Suprapubic skin (tissue), 4 donors: ENCODE results near the gene CDK5RAP1.

Experiments
- EP300 ChIP-seq: sonication (generic); formaldehyde crosslinking; IDR thresholded peaks from one replicate; pipeline ENCODE4 v1.6.1; 2017; ENCODE audit warnings: antibody characterized with exemption
- POLR2A ChIP-seq, 2 donors: fragments of 450-650 bp; IDR thresholded peaks; one replicate each; pipeline ENCODE4 v1.6.1; 2017; ENCODE audit warnings: antibody characterized with exemption in 2 of 2, mild to moderate bottlenecking in 2 of 2, moderate library complexity in 2 of 2
- POLR2AphosphoS5 ChIP-seq, 3 donors: sonication (generic); formaldehyde crosslinking; IDR thresholded peaks; one replicate each; pipeline ENCODE4 v1.6.1; 2017; ENCODE audit warnings: antibody characterized with exemption in 3 of 3
- TF ChIP-seq, protein P1 (sequence below), 2 donors: fragments of 200-600 bp in 1 of 2; fragments of 450-650 bp in 1 of 2; sonication (generic) in 1 of 2; IDR thresholded peaks; one replicate each; pipeline ENCODE4 v1.5.1; 2016 to 2019; ENCODE audit warnings: antibody characterized with exemption in 2 of 2, mild to moderate bottlenecking in 1 of 2, moderate library complexity in 1 of 2

- TF ChIP-seq, protein P1, sequence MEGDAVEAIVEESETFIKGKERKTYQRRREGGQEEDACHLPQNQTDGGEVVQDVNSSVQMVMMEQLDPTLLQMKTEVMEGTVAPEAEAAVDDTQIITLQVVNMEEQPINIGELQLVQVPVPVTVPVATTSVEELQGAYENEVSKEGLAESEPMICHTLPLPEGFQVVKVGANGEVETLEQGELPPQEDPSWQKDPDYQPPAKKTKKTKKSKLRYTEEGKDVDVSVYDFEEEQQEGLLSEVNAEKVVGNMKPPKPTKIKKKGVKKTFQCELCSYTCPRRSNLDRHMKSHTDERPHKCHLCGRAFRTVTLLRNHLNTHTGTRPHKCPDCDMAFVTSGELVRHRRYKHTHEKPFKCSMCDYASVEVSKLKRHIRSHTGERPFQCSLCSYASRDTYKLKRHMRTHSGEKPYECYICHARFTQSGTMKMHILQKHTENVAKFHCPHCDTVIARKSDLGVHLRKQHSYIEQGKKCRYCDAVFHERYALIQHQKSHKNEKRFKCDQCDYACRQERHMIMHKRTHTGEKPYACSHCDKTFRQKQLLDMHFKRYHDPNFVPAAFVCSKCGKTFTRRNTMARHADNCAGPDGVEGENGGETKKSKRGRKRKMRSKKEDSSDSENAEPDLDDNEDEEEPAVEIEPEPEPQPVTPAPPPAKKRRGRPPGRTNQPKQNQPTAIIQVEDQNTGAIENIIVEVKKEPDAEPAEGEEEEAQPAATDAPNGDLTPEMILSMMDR (IDR thresholded peaks at IDR 0.05) = no peak
- no peak for TF ChIP-seq POLR2AphosphoS5 (IDR thresholded peaks at IDR 0.05)
- TF ChIP-seq POLR2A (IDR thresholded peaks at IDR 0.05) = no peak
- no peak for TF ChIP-seq EP300
These were observed 5.9 kb upstream of the CDK5RAP1 start for GRCh38 chr20:33407251-33407650.
